HepG2 (cell line): ENCODE data around the gene NOXO1. TPM values are rescaled to one million over a fixed set of nuclear protein-coding genes. Genes with fewer than 3 reads are reported as not detected.

Experiments used
- CERS6 ChIP-seq: sonication (generic); formaldehyde crosslinking; IDR thresholded peaks from 2 replicates; pipeline ENCODE4 v1.5.0; 2020; ENCODE audit warnings: missing genetic modification reagents
- DNMT3B ChIP-seq: conservative IDR thresholded peaks from 2 replicates; pipeline ENCODE4 v1.6.1; 2016; ENCODE audit warnings: missing biosample characterization, control low read depth
- E2F1 ChIP-seq: sonication (generic); formaldehyde crosslinking; IDR thresholded peaks from 2 replicates; pipeline ENCODE4 v1.5.0; 2020; ENCODE audit warnings: missing genetic modification reagents
- GFI1 ChIP-seq: sonication (generic); formaldehyde crosslinking; IDR thresholded peaks from 2 replicates; pipeline ENCODE4 v1.5.0; 2020; ENCODE audit warnings: missing genetic modification reagents, mild to moderate bottlenecking, borderline replicate concordance
- KLF12 ChIP-seq: sonication (generic); formaldehyde crosslinking; IDR thresholded peaks from 2 replicates; pipeline ENCODE4 v1.4.0; 2020; ENCODE audit warnings: missing genetic modification reagents, borderline replicate concordance
- MLX ChIP-seq: IDR thresholded peaks from 2 replicates; pipeline ENCODE4 v1.6.1; 2016
- PTBP1 ChIP-seq: fragments of 200-400 bp; formaldehyde crosslinking; IDR thresholded peaks from 2 replicates; pipeline ENCODE4 v1.6.1; 2018; ENCODE audit warnings: low read length, low read depth; ENCODE audit not compliant: poor library complexity, severe bottlenecking
- SMAD9 ChIP-seq: sonication (generic); formaldehyde crosslinking; IDR thresholded peaks from 2 replicates; pipeline ENCODE4 v1.5.1; 2020; ENCODE audit warnings: mild to moderate bottlenecking, missing genetic modification reagents
- SRF ChIP-seq: IDR thresholded peaks from 2 replicates; pipeline ENCODE4 v1.6.1; 2011; ENCODE audit warnings: mild to moderate bottlenecking, low read depth, low read length, moderate library complexity
- ZNF646 ChIP-seq: sonication (generic); formaldehyde crosslinking; IDR thresholded peaks from 2 replicates; pipeline ENCODE4 v1.9.0; 2021; ENCODE audit warnings: mild to moderate bottlenecking, missing genetic modification reagents
- ZNF670 ChIP-seq: sonication (generic); formaldehyde crosslinking; IDR thresholded peaks from 2 replicates; pipeline ENCODE4 v1.8.0; 2022; ENCODE audit warnings: mild to moderate bottlenecking, missing genetic modification reagents, borderline replicate concordance
- polyA plus RNA-seq, 8 experiments: library from polyadenylated mRNA; depleted of rRNA in 3 of 8; stranded (reverse) in 7 of 8; unstranded in 1 of 8; fragments of >200 nt; fragmentation: Illumina TruSeq in 4 of 8; extraction: Trizol in 4 of 8; gene quantifications; 2 replicates each; pipeline versions ENCODE4 v1.2.1 to v1.2.3, GENCODE V29; 2011 to 2016; ENCODE audit warnings: low read depth in 4 of 8, missing spikeins in 1 of 8, mixed read lengths in 1 of 8; ENCODE audit not compliant: insufficient read depth in 1 of 8
- total RNA-seq, 5 experiments: library from RNA; depleted of rRNA; stranded (reverse); fragments of >200 nt; fragmentation: Illumina TruSeq; extraction: Trizol; gene quantifications; 2 replicates each; pipeline ENCODE4 v1.2.3, GENCODE V29; 2016; ENCODE audit warnings: low read depth in 1 of 5
- TF ChIP-seq, protein P1 (sequence below): sonication (generic); formaldehyde crosslinking; conservative IDR thresholded peaks from 2 replicates; pipeline ENCODE4 v1.5.0; 2020; ENCODE audit warnings: missing genetic modification reagents
- TF ChIP-seq, protein P2 (sequence below): sonication (generic); formaldehyde crosslinking; IDR thresholded peaks from 2 replicates; pipeline ENCODE4 v1.4.0; 2020; ENCODE audit warnings: mild to moderate bottlenecking, missing genetic modification reagents
- TF ChIP-seq, protein P3 (sequence below): sonication (generic); formaldehyde crosslinking; IDR thresholded peaks from 2 replicates; pipeline ENCODE4 v1.5.0; 2020; ENCODE audit warnings: missing genetic modification reagents, mild to moderate bottlenecking, borderline replicate concordance

Gene NOXO1
- total and polyA plus RNA-seq, 2 of the 13 experiments (the other 11 are each of a cell fraction or from before 2014, with no cell fraction given) = 0.69 to 1.4 TPM

GRCh38 chr16:1971796-1972489 is 9.3 kb downstream of the NOXO1 start, which contains the start of gene TBL3 (continued):
- TF ChIP-seq, protein P1, sequence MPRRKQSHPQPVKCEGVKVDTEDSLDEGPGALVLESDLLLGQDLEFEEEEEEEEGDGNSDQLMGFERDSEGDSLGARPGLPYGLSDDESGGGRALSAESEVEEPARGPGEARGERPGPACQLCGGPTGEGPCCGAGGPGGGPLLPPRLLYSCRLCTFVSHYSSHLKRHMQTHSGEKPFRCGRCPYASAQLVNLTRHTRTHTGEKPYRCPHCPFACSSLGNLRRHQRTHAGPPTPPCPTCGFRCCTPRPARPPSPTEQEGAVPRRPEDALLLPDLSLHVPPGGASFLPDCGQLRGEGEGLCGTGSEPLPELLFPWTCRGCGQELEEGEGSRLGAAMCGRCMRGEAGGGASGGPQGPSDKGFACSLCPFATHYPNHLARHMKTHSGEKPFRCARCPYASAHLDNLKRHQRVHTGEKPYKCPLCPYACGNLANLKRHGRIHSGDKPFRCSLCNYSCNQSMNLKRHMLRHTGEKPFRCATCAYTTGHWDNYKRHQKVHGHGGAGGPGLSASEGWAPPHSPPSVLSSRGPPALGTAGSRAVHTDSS (CRISPR knock-in tag) = 0 out of 2 replicates have a peak, but pooled peaks have one; percentile 24
- TF ChIP-seq PTBP1 (no peak), SMAD9 (CRISPR knock-in tag) (0 out of 2 replicates have a peak, but pooled peaks have one; percentile 77), E2F1 (CRISPR knock-in tag) (peak; percentile 76; the same call in 1 of the 2 replicates), GFI1 (CRISPR knock-in tag) (peak; percentile 64; the same call in 1 of the 2 replicates), MLX (CRISPR knock-in tag) (peak; percentile 40; the same call in 1 of the 2 replicates), ZNF670 (CRISPR knock-in tag) (peak; percentile 94), ZNF646 (CRISPR knock-in tag) (no peak), DNMT3B (peak; percentile 65), CERS6 (0 out of 2 replicates have a peak, but pooled peaks have one; percentile 11), KLF12 (CRISPR knock-in tag) (peak; percentile 95), SRF (peak; percentile 91)
- TF ChIP-seq, protein P2, sequence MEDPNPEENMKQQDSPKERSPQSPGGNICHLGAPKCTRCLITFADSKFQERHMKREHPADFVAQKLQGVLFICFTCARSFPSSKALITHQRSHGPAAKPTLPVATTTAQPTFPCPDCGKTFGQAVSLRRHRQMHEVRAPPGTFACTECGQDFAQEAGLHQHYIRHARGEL (CRISPR knock-in tag) = 0 out of 2 replicates have a peak, but pooled peaks have one; percentile 46
- TF ChIP-seq, protein P3, sequence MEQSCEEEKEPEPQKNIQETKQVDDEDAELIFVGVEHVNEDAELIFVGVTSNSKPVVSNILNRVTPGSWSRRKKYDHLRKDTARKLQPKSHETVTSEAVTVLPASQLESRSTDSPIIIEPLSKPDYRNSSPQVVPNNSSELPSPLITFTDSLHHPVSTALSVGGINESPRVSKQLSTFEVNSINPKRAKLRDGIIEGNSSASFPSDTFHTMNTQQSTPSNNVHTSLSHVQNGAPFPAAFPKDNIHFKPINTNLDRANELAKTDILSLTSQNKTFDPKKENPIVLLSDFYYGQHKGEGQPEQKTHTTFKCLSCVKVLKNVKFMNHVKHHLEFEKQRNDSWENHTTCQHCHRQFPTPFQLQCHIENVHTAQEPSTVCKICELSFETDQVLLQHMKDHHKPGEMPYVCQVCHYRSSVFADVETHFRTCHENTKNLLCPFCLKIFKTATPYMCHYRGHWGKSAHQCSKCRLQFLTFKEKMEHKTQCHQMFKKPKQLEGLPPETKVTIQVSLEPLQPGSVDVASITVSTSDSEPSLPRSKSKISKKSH = peak; percentile 68; the same call in 1 of the 2 replicates
